DMS53 treated with DMSO at 0.1 percent for 48 hours (cell line): ENCODE measurements around the gene ABR.
"Not testable (repeated sequence)": the region's sequence is repeated elsewhere in the genome, so short reads cannot be mapped to it uniquely, and the experiment has no call there.

ENCODE experiments used
- DNase-seq: peaks from one replicate; lab custom pipeline; 2025; ENCODE audit not compliant: unreplicated experiment; lab: John Stamatoyannopoulos, UW

Gene ABR

DNA sequence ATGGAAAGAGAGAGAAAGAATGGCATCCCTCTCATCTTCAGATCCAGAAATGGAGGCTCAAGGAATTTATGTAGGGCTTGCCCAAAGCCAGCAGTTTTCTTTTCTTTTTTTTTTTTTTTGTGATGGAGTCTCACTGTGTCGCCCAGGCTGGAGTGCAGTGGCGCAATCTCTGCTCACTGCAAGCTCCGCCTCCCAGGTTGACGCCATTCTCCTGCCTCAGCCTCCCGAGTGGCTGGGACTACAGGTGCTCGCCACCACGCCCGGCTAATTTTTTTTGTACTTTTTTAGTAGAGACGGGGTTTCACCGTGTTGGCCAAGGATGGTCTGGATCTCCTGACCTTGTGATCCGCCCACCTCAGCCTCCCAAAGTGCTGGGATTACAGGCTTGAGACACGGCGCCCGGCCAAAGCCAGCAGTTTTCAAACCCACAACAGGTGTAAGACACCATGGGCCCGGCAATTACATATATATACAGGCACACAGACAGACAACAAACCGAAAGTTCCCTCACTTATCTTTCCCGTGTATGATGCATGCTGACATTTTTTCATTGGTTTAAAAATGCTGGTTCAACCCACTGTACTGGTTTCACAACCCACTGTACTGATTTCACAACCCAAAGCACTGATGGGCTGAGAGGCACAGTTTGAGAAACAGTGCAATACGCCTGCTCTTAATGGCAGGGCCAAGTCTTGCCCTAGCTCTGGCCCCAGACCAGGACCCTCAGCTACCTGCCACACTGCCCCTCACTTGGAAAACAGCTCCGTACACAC is 81.6 kb downstream of the ABR start:
- not testable (repeated sequence) for DNase-seq

DNA sequence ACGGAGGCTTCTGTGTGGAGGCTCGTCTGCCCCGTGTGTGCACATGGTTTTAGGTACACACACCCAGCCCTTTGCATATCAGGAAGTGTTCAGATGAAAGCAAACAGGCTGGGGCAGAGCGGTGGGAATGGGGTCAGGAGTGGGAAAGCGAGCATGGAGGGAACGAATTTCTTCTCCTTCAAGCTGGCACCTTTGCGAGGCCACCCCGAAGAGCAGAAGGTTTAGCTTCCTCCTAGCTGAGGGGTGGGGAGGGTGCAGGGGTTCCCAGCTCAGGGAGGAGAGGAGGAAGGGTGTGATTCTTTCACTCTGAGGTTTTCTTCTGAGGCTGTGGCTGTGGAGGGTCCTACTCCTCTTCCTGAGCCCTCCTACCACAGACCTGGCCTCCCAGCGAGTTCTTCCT is 83.6 kb downstream of the ABR start:
- DNase-seq: no peak

DNA sequence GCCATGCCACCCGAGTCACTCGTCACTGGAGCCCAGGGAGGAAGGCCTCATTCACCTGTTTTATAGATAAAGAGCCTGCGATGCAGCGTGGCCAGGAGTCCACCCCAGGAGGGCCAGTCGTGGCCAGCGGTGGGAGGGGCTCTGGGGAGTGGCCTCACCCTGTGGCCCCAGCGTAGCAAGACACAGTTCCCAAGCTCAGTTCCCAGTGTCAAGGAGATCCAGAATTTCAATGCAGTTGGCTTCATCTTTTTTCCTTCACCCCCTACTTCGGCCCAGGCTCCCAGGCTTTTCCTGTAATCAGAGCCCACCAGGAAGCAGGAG is 84.0 kb downstream of the ABR start:
- no peak for DNase-seq

- no peak for DNase-seq
Measured at GRCh38 chr17:1095090-1095852, 84.5 kb downstream of the ABR start.

DNA sequence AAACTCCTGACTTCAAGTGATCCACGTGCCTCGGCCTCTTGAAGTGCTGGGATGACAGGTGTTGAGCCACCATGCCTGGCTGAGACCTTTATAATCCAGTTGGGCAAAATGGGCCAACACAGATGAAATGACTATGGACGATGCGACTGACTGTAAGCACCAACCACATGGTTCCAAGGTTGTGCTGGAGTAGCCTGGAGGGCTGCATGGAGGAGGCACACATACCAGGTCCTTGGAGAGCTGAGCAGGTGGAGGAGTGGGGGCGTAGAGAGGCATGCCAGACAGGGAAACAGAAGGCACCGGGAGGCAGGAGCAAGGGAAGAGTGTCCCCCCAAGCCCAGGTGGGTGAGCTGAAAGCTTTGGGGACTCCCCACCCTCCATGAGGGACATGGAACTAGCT is 85.2 kb downstream of the ABR start:
- no peak for DNase-seq

- DNase-seq: no peak
Measured at GRCh38 chr17:1091900-1092299, 87.9 kb downstream of the ABR start.

DNA sequence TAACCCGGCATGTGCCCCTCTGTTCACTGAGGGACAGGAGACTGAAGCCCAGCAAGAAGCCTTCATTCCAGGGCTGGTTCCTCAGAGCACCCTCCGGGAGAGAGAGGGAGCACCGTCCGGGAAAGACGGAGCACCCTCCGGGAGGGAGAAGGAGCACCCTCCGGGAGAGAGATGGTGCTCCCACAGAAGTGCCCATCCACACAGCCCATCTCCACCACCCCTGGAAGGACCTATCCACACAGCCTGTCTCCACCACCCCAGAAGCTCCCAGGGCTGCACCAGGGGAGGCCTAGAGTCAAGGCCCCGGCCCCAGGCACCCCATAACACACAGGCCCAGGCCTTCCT is 88.6 kb downstream of the ABR start:
- no peak for DNase-seq

GRCh38 chr17:1090465-1091189 is 89.2 kb downstream of the ABR start:
- peak; percentile 35 for DNase-seq

- no peak for DNase-seq
Measured at GRCh38 chr17:1089915-1090314, 89.9 kb downstream of the ABR start.

DNA sequence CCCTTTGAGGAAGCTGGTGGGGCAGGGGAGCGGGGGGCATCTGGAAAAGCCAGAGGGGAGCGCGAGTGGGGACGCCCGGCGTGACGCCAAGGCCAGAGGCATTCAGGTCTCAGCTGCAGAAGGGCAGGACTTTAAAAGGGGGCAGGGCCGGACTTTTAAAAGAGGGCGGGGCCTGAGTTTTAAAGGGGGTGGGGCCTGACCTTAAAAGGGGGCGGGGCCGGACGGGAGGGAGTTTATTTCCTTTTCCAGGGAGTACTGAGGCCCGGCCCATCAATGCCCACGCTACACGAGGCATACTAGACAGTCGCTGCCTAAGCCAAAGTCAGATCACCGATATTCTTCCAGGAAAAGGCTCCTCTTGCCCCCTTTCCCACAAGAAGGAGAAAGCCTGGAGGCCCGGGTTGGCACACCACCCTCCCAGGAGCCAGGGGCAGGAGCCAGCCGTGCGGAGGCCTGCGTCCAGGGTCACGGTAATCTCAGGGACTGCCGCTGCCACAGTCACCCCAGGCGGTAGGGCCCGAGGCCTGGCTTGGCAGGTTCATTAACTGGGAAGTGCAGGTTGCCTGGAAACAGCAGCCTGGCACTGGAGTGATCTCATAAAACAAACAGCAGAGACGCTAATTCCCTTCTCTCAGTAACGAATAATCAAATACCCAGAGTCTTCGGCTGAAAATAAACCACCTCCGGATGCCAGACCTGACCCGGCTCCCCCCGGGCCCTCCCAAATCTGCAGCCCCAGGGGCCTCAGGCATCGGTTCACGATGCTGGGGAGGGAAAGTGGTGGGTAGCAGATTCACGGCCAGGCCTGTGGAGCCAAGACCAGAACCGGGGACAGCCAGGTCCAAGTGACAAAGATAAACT is 92.2 kb downstream of the ABR start:
- DNase-seq: peak; percentile 80

GRCh38 chr17:1083451-1084187 is 96.2 kb downstream of the ABR start:
- no peak for DNase-seq

- no peak for DNase-seq
Measured at GRCh38 chr17:1082579-1082978, 97.2 kb downstream of the ABR start.

- DNase-seq: peak; percentile 19
Measured at GRCh38 chr17:1078831-1079561, 100.8 kb downstream of the ABR start.

DNA sequence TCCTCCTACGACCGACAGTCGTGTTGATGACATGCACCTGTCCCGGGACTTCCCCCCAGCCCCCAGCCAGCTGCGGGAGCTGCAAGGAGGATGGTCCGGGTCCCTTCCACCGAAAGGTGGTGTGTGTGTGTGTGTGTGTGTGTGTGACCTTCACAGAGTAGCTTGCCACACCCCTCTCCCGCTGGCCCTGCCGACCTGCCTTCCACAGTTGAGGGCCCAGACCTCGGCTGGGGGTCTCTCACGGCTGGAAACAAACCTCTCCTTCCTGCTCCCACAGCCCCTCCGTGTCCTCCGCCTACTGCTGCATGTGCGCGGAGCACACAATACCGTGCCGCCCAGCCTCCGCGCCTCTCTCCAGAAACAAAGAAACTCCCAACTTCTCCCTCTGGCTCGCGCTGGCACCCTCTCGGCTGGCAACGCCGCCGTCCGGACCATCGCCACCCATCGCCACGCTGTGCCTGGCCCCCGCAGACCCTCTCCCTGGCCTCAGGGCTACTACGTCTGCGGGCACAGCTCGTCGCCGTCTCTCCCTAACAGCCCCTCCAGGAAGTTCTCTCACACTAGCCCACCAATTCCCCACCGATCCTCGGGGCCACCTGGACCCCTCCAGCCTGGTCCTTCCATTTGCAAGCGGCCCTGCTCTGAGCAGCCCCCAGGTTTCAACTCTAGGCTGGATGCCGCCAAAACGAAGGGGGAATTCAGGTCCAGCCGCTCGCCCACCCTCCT is 101.6 kb downstream of the ABR start:
- no peak for DNase-seq

- no peak for DNase-seq
Measured at GRCh38 chr17:1077581-1077985, 102.2 kb downstream of the ABR start.

GRCh38 chr17:1076982-1077302 is 102.8 kb downstream of the ABR start:
- no peak for DNase-seq

GRCh38 chr17:1076299-1076981 is 103.3 kb downstream of the ABR start:
- DNase-seq: no peak

DNA sequence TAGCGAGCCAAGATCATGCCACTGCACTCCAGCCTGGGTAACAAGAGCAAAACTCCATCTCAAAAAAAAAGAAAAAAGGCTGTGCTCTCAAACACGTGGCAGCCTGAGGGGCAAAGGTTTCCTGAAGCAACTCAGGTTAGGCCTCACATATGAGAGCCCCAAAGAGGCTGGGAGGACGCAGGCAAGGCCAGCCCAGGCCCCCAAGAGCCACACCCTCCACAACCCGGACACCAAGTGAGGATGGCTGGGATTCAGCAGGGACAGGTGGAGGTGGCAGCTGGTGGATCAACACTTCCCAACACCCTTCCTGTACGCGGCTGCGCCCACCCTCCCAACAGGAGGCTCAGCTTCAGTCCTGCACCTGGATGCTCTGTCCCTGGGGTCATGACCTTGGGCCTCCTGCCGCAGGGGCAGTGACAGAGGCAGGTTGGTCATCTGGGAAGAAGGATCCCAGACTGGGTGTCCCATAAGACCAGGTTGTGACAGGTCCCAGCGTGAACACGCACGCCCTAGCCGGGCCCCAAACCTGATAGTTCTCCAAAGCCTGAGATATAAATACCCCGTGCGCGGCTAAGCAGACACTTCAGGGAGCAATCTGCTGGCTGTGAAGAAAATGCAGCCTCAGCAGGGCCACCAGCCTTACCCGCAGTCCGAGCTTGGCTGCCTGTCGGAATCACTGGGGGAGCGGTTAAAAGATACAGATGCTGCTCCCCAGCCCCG is 104.7 kb downstream of the ABR start:
- DNase-seq: no peak
